Panc1 (cell line): Measurements from ENCODE around the gene MAP3K12. TPM values are rescaled to one million over a fixed set of nuclear protein-coding genes. Genes with fewer than 3 reads are reported as not detected.

ENCODE experiments used
- ATAC-seq: fragments of 200-7000 bp; cut with Tn5 transposase; 2 replicates; pipeline ENCODE4 v1.9.1; 2020; ENCODE audit warnings: mild to moderate bottlenecking, moderate library complexity
- BruUV-seq: library from RNA; stranded (reverse); fragments of 400-500 nt; replicated peaks from 2 replicates; lab custom pipeline; 2021; lab: Mats Ljungman, UMichigan
- CTCF ChIA-PET: fragments of 300-600 bp; sonication (Branson Sonifier 250); formaldehyde crosslinking; loops from one replicate; lab custom pipeline; 2022; ENCODE audit warnings: antibody characterized with exemption; lab: Charles Lee
- POLR2A ChIA-PET: fragments of 300-600 bp; sonication (Branson Sonifier 250); formaldehyde crosslinking; loops from one replicate; lab custom pipeline; 2022; ENCODE audit warnings: antibody characterized with exemption; lab: Charles Lee
- DNase-seq: peaks from one replicate; pipeline ENCODE4 v3.0.0-alpha.2; 2010; ENCODE audit warnings: low read depth, low spot score
- H3K27ac ChIP-seq: 2 replicates; pipeline ENCODE4 v1.5.1; 2011; ENCODE audit warnings: mild to moderate bottlenecking, low read length, inconsistent platforms
- H3K27me3 ChIP-seq: fragments of 200-500 bp; sonication (Bioruptor generic); 2 replicates; pipeline ENCODE4 v1.6.0; 2014; ENCODE audit warnings: low read length, inconsistent platforms; ENCODE audit not compliant: control insufficient read depth, insufficient read depth
- H3K36me3 ChIP-seq: fragments of 200-500 bp; sonication (Bioruptor generic); 2 replicates; pipeline ENCODE4 v1.5.1; 2014; ENCODE audit warnings: inconsistent platforms, mild to moderate bottlenecking, low read length, moderate library complexity; ENCODE audit not compliant: control insufficient read depth, insufficient read depth
- H3K4me1 ChIP-seq: 2 replicates; pipeline ENCODE4 v1.5.1; 2011; ENCODE audit warnings: inconsistent platforms, mild to moderate bottlenecking, low read length, moderate library complexity; ENCODE audit not compliant: control insufficient read depth, insufficient read depth
- H3K4me3 ChIP-seq, 2 experiments: 2 replicates each; pipeline ENCODE4 v1.5.1; 2011 to 2012; ENCODE audit warnings: low read depth in 2 of 2, low read length in 2 of 2, mild to moderate bottlenecking in 2 of 2, inconsistent platforms in 1 of 2, moderate library complexity in 1 of 2
- H3K9me3 ChIP-seq: fragments of 200-500 bp; sonication (Bioruptor generic); 2 replicates; pipeline ENCODE4 v1.5.1; 2014; ENCODE audit warnings: low read depth, mild to moderate bottlenecking, inconsistent platforms, low read length, moderate library complexity; ENCODE audit not compliant: control insufficient read depth, insufficient read depth
- CTCF ChIP-seq: fragments of 450-650 bp; IDR thresholded peaks from 2 replicates; pipeline ENCODE4 v1.5.1; 2017; ENCODE audit warnings: mild to moderate bottlenecking
- POLR2AphosphoS5 ChIP-seq: IDR thresholded peaks from 2 replicates; pipeline ENCODE4 v1.6.1; 2012; ENCODE audit warnings: mild to moderate bottlenecking, low read depth, low read length, moderate library complexity
- REST ChIP-seq, 2 experiments: IDR thresholded peaks; 2 replicates each; pipeline ENCODE4 v1.6.1; 2011 to 2012; ENCODE audit warnings: low read depth in 2 of 2, control low read depth in 1 of 2, low read length in 1 of 2, mild to moderate bottlenecking in 1 of 2, moderate library complexity in 1 of 2; ENCODE audit not compliant: insufficient read depth in 1 of 2
- SIN3A ChIP-seq: IDR thresholded peaks from 2 replicates; pipeline ENCODE4 v1.6.1; 2012; ENCODE audit warnings: low read depth, mild to moderate bottlenecking, low read length, moderate library complexity, borderline replicate concordance; ENCODE audit not compliant: insufficient read depth
- TCF7L2 ChIP-seq: IDR thresholded peaks from 2 replicates; pipeline ENCODE4 v1.6.1; 2011; ENCODE audit warnings: mild to moderate bottlenecking, low read depth, low read length, inconsistent platforms
- in situ Hi-C: cut with HindIII; loops from 2 replicates; pipeline ENCODE4 v1.10.0; 2016; ENCODE audit warnings: low sequenced_read_pairs, low pct_unique_long_range_greater_than_20kb
- intact Hi-C: fragments of 100-400 bp; cut with micrococcal nuclease; formaldehyde crosslinking; loops from one replicate; pipeline ENCODE4 v1.10.0; 2022; ENCODE audit not compliant: unreplicated experiment
- total RNA-seq: library from RNA; stranded (reverse); gene quantifications from one replicate; pipeline ENCODE4 v1.2.1, GENCODE V29; 2021; ENCODE audit not compliant: unreplicated experiment

MAP3K12 gene
- total RNA-seq, 1 experiment from 2014 or later, result 32.2 TPM

- Histone ChIP-seq H3K9me3 (no peaks in the 10 kb centered on the region), H3K27me3 (no peaks in the 10 kb centered on the region), H3K36me3 (peaks cover 48% of the 10 kb centered on the region), H3K27ac (peak overlapping the region; percentile 95), H3K4me3 (peak overlapping the region; percentile 97 to 99), H3K4me1 (peaks cover 22% of the 10 kb centered on the region)
- no peak for TF ChIP-seq REST (IDR thresholded peaks at IDR 0.05; ENCODE audit: insufficient read depth in 1 of 2, low read depth in 2 of 2, low read length in 1 of 2)
- TF ChIP-seq POLR2AphosphoS5, result no peak
- no peak for TF ChIP-seq CTCF
- no peak for TF ChIP-seq TCF7L2
- no peak for TF ChIP-seq SIN3A
- ATAC-seq (no peak), DNase-seq (no peak)
- no TSS peak for BruUV-seq
- in situ Hi-C loops (no loop called here), intact Hi-C loops (no loop called here)
- ChIA-PET CTCF (interaction anchor here (0.6 kb wide), 1 partner anchor 23 kb away, joined by 3 read pairs; no protein-coding TSS in a partner anchor), POLR2A (no interaction called here)
Observed at GRCh38 chr12:53453953-53454640, 45.2 kb downstream of the MAP3K12 start.

GRCh38 chr12:53452159-53453077 lies 46.8 kb downstream of the MAP3K12 start:
- peak overlapping the region; percentile 97 to 99 for H3K4me3 ChIP-seq
- H3K4me1 ChIP-seq, result peaks cover 22% of the 10 kb centered on the region
- H3K27ac ChIP-seq, result peak overlapping the region; percentile 95
- in situ Hi-C loops, result no loop called here
- peak; percentile 72 for ATAC-seq
- H3K27me3 ChIP-seq, result no peaks in the 10 kb centered on the region
- POLR2A ChIA-PET, result no interaction called here
- BruUV-seq, result no TSS peak
- TF ChIP-seq SIN3A (0 out of 2 replicates have a peak, but pooled peaks have one; percentile 32), TCF7L2 (no peak), POLR2AphosphoS5 (peak; percentile 40), CTCF (peak; percentile 79)
- intact Hi-C loops, result no loop called here
- no peaks in the 10 kb centered on the region for H3K9me3 ChIP-seq
- no peak for DNase-seq
- H3K36me3 ChIP-seq, result peaks cover 41% of the 10 kb centered on the region
- CTCF ChIA-PET, result no interaction called here
